SU-DHL-6 (cell line): ENCODE measurements around the gene XIRP2.

ENCODE experiments used
- H2AFZ ChIP-seq: fragments of 200-600 bp; sonication (generic); 2 replicates; pipeline ENCODE4 v1.6.1; 2014; ENCODE audit warnings: low read depth, mild to moderate bottlenecking, moderate library complexity, mixed read lengths, antibody characterized with exemption, low read length; ENCODE audit not compliant: severe bottlenecking
- H3F3A ChIP-seq: fragments of 200-600 bp; shearing (Covaris generic); 2 replicates; pipeline ENCODE4 v1.6.0; 2016; ENCODE audit warnings: antibody characterized with exemption, mild to moderate bottlenecking; ENCODE audit not compliant: insufficient read depth
- H3K27ac ChIP-seq: fragments of 200-600 bp; sonication (generic); 2 replicates; pipeline ENCODE4 v1.5.1; 2016; ENCODE audit warnings: low read depth, mild to moderate bottlenecking, low read length, moderate library complexity, mixed read lengths
- H3K27me3 ChIP-seq: fragments of 200-600 bp; sonication (generic), shearing (Covaris generic); 2 replicates; pipeline ENCODE4 v1.6.0; 2014; ENCODE audit warnings: mild to moderate bottlenecking, low read length
- H3K36me3 ChIP-seq: fragments of 200-600 bp; sonication (generic); 2 replicates; pipeline ENCODE4 v1.6.1; 2014; ENCODE audit warnings: mild to moderate bottlenecking, low read length, mixed read lengths
- H3K4me2 ChIP-seq: fragments of 300-600, 200-600 bp; shearing (Covaris generic), sonication (generic); 2 replicates; pipeline ENCODE4 v1.6.0; 2014; ENCODE audit warnings: low read length, low read depth, mild to moderate bottlenecking; ENCODE audit not compliant: poor library complexity, severe bottlenecking
- H3K4me3 ChIP-seq: fragments of 200-600 bp; sonication (generic); 2 replicates; pipeline ENCODE4 v1.5.1; 2014; ENCODE audit warnings: antibody characterized with exemption, low read length, mild to moderate bottlenecking, mixed read lengths; ENCODE audit not compliant: insufficient read depth, poor library complexity, severe bottlenecking
- H3K79me2 ChIP-seq: fragments of 200-600 bp; sonication (generic); 2 replicates; pipeline ENCODE4 v1.6.1; 2014; ENCODE audit warnings: mild to moderate bottlenecking, low read length, moderate library complexity; ENCODE audit not compliant: insufficient read depth
- H3K9ac ChIP-seq: fragments of 200-600 bp; sonication (generic); 2 replicates; pipeline ENCODE4 v1.7.0; 2014; ENCODE audit warnings: mild to moderate bottlenecking, low read length
- H3K9me2 ChIP-seq: fragments of 200-600 bp; sonication (generic); replicated peaks from 2 replicates; pipeline ENCODE4 v1.6.1; 2014; ENCODE audit warnings: low read length; ENCODE audit not compliant: insufficient read depth
- H3K9me3 ChIP-seq: fragments of 200-600 bp; sonication (generic); 2 replicates; pipeline ENCODE4 v1.6.1; 2014; ENCODE audit warnings: low read length, mixed read lengths; ENCODE audit not compliant: insufficient read depth
- H4K20me1 ChIP-seq: fragments of 200-600 bp; sonication (generic); 2 replicates; pipeline ENCODE4 v1.6.1; 2014; ENCODE audit warnings: low read depth, mild to moderate bottlenecking, antibody characterized with exemption, low read length, moderate library complexity, mixed read lengths
- EZH2phosphoT487 ChIP-seq: fragments of 200-600 bp; sonication (generic), shearing (Covaris generic); conservative IDR thresholded peaks from 2 replicates; pipeline ENCODE4 v1.6.1; 2018; ENCODE audit warnings: mild to moderate bottlenecking, antibody characterized with exemption, low read length, moderate library complexity, mixed read lengths
- TF ChIP-seq, protein P1 (sequence below): fragments of 200-600 bp; sonication (generic); IDR thresholded peaks from one replicate; pipeline ENCODE4 v1.5.1; 2017; ENCODE audit warnings: antibody characterized with exemption, mild to moderate bottlenecking, low read length, moderate library complexity; ENCODE audit not compliant: insufficient read depth, poor library complexity, severe bottlenecking

Gene XIRP2

DNA sequence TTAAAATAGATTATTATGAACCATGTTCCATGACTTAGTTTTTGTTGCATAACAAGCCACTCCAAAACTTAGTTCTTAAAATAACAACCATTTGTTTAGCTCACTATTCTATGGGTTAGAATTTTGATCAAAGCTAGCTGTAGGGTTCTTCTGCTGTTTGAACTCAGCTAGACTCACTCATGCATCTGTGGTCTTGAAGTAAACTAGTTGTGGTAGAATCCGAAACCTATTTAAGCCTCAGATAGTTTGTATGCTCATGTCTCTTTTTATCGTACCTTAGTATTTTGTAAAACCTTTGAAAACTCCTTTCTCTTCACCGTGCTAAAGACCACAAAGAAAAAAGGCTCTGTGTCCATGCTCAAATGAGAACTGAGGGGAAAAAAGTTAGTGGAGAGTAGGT lies 166.6 kb downstream of the XIRP2 start:
- Histone ChIP-seq H4K20me1 (no peaks in the 10 kb centered on the region), H2AFZ (no peak overlapping the region), H3K27me3 (no peaks in the 10 kb centered on the region), H3K9ac (no peak overlapping the region), H3K79me2 (no peaks in the 10 kb centered on the region), H3K9me2 (no peaks in the 10 kb centered on the region), H3K36me3 (no peaks in the 10 kb centered on the region), H3K4me3 (no peak overlapping the region), H3F3A (no peaks in the 10 kb centered on the region), H3K9me3 (no peaks in the 10 kb centered on the region), H3K4me2 (no peak overlapping the region), H3K27ac (no peak overlapping the region)
- TF ChIP-seq EZH2phosphoT487 = no peak
- TF ChIP-seq, protein P1, sequence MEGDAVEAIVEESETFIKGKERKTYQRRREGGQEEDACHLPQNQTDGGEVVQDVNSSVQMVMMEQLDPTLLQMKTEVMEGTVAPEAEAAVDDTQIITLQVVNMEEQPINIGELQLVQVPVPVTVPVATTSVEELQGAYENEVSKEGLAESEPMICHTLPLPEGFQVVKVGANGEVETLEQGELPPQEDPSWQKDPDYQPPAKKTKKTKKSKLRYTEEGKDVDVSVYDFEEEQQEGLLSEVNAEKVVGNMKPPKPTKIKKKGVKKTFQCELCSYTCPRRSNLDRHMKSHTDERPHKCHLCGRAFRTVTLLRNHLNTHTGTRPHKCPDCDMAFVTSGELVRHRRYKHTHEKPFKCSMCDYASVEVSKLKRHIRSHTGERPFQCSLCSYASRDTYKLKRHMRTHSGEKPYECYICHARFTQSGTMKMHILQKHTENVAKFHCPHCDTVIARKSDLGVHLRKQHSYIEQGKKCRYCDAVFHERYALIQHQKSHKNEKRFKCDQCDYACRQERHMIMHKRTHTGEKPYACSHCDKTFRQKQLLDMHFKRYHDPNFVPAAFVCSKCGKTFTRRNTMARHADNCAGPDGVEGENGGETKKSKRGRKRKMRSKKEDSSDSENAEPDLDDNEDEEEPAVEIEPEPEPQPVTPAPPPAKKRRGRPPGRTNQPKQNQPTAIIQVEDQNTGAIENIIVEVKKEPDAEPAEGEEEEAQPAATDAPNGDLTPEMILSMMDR = no peak

DNA sequence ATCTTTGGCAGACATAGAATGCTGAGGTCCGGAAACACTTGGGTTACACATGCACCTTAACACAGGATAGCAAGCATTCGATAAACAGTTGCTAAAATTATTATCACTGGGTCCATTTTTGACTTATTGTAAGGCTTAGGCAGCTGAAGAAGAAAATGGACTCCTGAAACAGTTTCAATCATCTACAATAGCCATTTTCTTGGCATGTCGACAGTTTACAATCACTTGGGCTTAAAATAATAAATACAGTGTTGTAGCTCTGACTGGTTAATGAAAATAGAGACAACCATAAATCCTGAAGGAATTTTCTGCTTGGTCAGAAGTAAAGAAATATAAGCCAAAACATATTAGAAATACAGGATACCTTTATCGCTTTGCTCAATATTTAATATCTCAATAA lies 169.2 kb downstream of the XIRP2 start:
- no peak for TF ChIP-seq EZH2phosphoT487
- TF ChIP-seq, protein P1 = no peak
- H3K27ac ChIP-seq = no peak overlapping the region
- H3K4me2 ChIP-seq = no peak overlapping the region
- no peaks in the 10 kb centered on the region for H3F3A ChIP-seq
- no peaks in the 10 kb centered on the region for H3K79me2 ChIP-seq
- no peaks in the 10 kb centered on the region for H3K27me3 ChIP-seq
- no peak overlapping the region for H3K4me3 ChIP-seq
- no peak overlapping the region for H2AFZ ChIP-seq
- no peaks in the 10 kb centered on the region for H3K36me3 ChIP-seq
- H4K20me1 ChIP-seq = no peaks in the 10 kb centered on the region
- no peaks in the 10 kb centered on the region for H3K9me2 ChIP-seq
- H3K9ac ChIP-seq = no peak overlapping the region
- no peaks in the 10 kb centered on the region for H3K9me3 ChIP-seq

DNA sequence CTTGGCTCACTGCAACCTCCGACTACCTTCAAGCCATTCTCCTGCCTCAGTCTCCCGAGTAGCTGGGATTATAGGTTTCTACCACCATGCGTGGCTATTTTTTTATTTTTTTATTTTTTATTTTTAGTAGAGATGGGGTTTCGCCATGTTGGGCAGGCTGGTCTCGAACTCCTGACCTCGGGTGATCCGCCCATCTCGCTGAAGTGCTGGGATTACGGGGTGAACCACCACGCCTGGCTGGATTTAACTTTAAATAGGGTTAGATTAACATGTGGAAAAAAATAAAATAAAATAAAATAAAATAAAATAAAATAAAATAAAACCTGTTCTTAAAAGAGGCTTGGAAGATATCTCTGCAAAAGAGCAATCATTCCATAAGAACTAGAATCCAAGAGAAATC lies 170.9 kb downstream of the XIRP2 start:
- no peak overlapping the region for H3K27ac ChIP-seq
- H2AFZ ChIP-seq = no peak overlapping the region
- H3F3A ChIP-seq = no peaks in the 10 kb centered on the region
- no peak overlapping the region for H3K4me3 ChIP-seq
- H3K36me3 ChIP-seq = no peaks in the 10 kb centered on the region
- no peaks in the 10 kb centered on the region for H4K20me1 ChIP-seq
- H3K9me2 ChIP-seq = no peaks in the 10 kb centered on the region
- H3K9me3 ChIP-seq = no peaks in the 10 kb centered on the region
- TF ChIP-seq, protein P1 = no peak
- no peak for TF ChIP-seq EZH2phosphoT487
- no peaks in the 10 kb centered on the region for H3K27me3 ChIP-seq
- H3K9ac ChIP-seq = no peak overlapping the region
- no peaks in the 10 kb centered on the region for H3K79me2 ChIP-seq
- no peak overlapping the region for H3K4me2 ChIP-seq
